Left kidney (tissue), 2 donors: Measurements from ENCODE around the gene INTS11. TPM values are rescaled to one million over a fixed set of nuclear protein-coding genes. Genes with fewer than 3 reads are reported as not detected.

Experiments
- DNase-seq: peaks from one replicate; pipeline ENCODE4 v3.0.0-alpha.2; 2013
- polyA plus RNA-seq: library from polyadenylated mRNA; unstranded; fragments of 120-200 nt; gene quantifications from one replicate; pipeline ENCODE4 v1.2.1, GENCODE V29; 2013; ENCODE audit not compliant: insufficient read length

Gene INTS11
- polyA plus RNA-seq, 1 donor = 119 TPM

GRCh38 chr1:1300352-1300739 is 24.1 kb downstream of the INTS11 start:
- DNase-seq = no peak

DNA sequence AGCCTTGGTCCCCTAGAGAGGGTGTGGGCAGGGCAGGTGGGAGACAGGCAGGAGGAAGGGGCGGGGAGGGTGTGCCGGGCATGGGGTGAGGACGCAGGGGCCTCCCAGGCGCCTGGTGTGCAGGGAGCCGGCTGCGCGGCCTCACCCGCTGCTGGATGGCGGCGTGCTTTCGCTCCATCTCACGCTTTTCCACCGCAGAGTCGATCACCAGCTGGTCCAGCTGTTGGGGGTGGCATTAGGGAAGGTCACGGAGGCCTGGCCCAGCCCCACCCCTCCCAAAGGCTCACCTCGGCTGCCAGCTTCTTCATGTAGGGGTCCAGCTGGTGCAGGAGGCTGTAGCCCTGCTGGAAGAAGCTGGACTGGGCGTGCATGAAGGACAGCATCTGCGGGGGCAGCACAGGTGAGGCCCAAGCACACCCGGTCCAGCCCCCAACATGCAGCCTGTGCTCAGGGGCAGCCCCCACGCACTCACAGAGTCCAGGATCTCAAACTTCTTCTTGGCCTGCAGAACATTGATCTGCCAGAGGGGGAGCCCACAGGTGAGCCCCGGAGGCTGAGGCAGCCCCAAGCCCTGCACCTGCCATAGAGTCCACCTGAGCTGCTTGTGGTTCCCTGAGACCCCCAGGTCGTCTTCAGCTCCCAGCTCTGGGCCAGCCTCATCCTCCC is 24.6 kb downstream of the INTS11 start:
- no peak for DNase-seq

GRCh38 chr1:1298861-1299685 is 25.4 kb downstream of the INTS11 start:
- no peak for DNase-seq

DNA sequence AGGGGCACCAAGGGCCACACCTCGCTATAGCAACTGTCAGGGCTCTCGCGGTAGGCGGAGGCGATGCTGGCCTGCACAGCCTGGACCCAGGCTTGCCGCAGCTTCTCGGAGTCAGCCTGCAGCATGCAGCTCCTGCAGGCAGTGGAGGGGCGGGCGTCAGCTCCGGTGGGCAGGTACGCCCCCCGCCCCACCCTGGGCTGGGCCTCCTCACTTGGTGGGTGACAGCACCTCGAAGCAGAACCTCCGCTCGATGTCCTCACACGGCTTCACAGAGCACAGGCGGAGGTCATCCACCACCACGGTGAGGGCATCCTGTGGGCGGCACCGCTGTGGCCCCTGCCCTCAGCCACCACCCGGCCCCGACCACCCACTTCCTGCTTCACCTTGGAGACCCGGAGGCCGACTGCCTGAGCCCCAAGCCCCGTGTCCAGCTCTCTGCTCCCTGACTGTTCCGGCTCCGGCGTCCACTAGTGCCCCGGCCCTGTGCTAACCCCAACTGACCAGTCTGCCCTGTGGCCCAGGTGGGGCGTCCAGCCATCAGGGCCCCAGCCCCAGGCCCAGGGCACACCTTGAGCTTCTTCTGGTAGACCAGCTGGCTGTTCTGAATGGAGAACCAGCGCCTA is 26.5 kb downstream of the INTS11 start:
- DNase-seq = no peak

DNA sequence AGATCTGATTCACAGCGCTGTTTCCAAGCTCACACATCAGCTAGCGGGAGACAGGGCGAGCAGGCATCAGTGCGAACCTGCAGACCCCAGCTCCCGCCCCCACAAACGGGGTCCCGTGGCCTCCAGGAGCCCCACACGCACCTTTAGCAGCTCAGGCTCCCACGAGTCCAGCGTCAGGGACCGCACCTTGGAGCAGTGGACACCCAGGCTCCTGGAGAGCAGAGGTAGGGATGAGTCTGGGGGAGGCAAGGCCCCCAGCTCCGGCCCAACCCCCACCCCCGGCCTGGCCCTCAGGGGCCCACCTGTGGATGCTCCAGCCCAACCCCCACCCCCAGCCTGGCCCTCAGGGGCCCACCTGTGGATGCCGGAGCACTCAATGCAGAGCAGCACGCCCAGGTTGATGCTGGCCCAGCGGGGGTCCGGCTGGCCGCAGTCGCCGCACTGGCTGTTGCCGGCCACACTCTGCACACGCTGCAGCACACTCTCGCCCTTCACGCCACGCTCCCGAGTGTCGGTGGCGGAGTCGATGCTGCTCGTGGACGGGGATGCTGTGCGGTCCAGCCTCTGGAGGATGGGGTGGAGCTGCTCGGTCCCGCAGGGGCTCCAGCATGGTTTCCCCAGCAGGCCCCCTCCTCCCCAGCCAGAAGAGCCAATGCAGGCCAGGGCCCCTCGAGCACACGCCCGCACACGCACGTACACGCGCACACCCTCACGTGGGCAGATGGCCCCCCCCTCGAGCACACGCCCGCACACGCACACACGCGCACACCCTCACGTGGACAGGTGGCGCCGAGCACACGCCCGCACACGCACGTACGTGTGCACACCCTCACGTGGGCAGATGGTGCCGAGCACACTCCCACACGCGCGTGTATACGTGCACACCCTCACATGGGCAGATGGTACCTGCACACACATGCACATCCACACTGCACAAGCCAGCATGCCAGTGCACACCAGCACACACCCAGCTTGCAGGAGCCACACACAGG is 28.1 kb downstream of the INTS11 start:
- DNase-seq = no peak

DNA sequence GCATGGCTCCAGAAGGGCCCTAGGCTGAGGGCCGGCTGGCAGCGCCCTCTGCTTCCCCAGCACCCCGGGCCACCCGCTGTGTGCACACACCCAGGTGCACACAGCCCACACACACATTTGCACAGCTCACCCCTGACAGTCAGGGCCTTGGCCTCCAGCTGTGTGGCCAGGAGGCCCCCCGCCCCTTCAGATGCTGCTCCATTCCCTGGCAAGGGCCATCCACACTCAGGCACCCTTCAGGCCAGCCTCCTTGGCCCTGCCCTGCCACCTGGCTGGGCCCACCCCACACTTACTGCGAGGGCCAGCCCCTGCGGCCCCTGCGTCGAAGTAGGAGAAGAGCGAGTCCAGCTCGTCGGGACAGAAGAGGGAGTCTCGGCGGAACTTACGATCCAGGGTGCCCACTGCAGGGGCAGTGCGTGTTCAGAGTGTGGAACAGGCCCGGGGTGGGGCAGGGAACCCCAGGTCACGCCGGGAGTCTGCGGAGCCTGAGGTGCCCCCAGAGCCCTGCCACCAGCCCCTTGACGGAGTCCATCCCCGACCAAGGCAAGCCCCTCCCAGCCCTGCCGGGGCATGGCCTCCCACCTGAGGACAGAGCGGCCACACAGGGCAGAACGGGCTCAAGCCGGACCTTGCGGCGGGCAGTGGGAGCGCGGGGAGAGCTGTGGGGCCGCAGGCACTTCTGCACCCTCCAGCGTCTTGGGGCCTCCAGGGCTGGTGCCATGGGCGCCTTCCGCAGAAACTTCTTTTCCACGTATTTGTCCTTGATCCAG is 29.1 kb downstream of the INTS11 start:
- DNase-seq = no peak

DNA sequence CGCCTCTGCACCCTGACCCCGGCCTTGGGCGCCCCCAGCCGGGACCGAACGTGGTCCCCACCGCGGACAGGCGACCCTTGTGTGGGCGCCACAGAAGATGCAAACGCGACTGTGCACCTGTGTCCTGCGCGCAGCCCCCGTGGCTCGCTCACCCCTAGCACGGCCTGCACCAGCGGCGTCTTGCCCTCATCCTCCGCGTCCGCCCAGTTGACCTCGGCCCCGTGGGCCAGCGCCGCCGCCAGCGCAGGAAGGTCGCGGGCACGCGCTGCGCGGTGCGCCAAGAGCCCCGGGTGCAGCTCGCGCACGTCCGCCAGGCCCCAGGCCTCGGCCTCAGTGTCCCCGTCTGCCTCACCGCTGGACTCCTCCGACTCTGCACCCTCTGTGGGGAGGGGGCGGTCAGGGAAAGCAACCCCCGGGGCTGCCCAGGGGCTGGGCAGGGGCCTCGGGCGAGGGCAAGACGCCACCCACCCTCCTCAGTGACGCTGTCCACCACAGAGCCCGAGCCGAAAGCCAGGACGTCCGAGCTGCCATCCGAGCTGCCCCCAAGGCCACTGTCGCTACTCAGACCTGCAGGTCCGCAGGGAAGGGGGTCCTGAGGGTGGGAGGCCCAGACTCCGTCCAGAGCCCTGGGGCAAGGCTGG is 30.1 kb downstream of the INTS11 start:
- DNase-seq = no peak

- no peak for DNase-seq
These were observed 30.9 kb downstream of the INTS11 start for GRCh38 chr1:1293263-1294249.

GRCh38 chr1:1292851-1293250 is 31.6 kb downstream of the INTS11 start:
- DNase-seq = no peak

GRCh38 chr1:1292442-1292779 is 32.0 kb downstream of the INTS11 start:
- no peak for DNase-seq

GRCh38 chr1:1291548-1292441 is 32.7 kb downstream of the INTS11 start:
- DNase-seq = peak; percentile 74

GRCh38 chr1:1291023-1291528 is 33.4 kb downstream of the INTS11 start:
- no peak for DNase-seq

GRCh38 chr1:1290238-1290731 is 34.2 kb downstream of the INTS11 start:
- no peak for DNase-seq

- no peak for DNase-seq
These were observed 37.0 kb downstream of the INTS11 start for GRCh38 chr1:1287288-1288110.

- no peak for DNase-seq
These were observed 37.9 kb downstream of the INTS11 start for GRCh38 chr1:1286313-1287261.
